WTC11 (cell line): ENCODE results near the gene ACP4. TPM values are rescaled to one million over a fixed set of nuclear protein-coding genes. Genes with fewer than 3 reads are reported as not detected.

ENCODE experiments used
- ATAC-seq: fragments of 200-7000 bp; cut with Tn5 transposase; 2 replicates; pipeline ENCODE4 v1.10.0; 2021; ENCODE audit warnings: mild to moderate bottlenecking, moderate library complexity
- CTCF ChIA-PET: fragments of 300-600 bp; sonication (Branson Sonifier 250); formaldehyde crosslinking; loops from one replicate; lab custom pipeline; 2021; ENCODE audit warnings: antibody characterized with exemption; lab: Charles Lee
- POLR2A ChIA-PET: fragments of 350-600 bp; sonication (Branson Sonifier 250); formaldehyde crosslinking; loops from one replicate; lab custom pipeline; 2021; ENCODE audit warnings: antibody characterized with exemption; lab: Charles Lee
- DNase-seq: peaks from one replicate; pipeline ENCODE4 v3.0.0; 2021; ENCODE audit warnings: low spot score
- H3K27ac Mint-ChIP-seq: 2 replicates; pipeline ENCODE4 v1.8.0; 2021; ENCODE audit warnings: mixed read lengths
- H3K27me3 Mint-ChIP-seq: 2 replicates; pipeline ENCODE4 v1.8.0; 2021; ENCODE audit warnings: low read depth, mild to moderate bottlenecking, moderate library complexity, mixed read lengths
- H3K36me3 Mint-ChIP-seq: 2 replicates; pipeline ENCODE4 v1.8.0; 2021; ENCODE audit warnings: mixed read lengths
- H3K4me1 Mint-ChIP-seq: 2 replicates; pipeline ENCODE4 v1.8.0; 2022; ENCODE audit warnings: mixed read lengths
- H3K4me3 Mint-ChIP-seq: 2 replicates; pipeline ENCODE4 v1.8.0; 2021; ENCODE audit warnings: mild to moderate bottlenecking, moderate library complexity, mixed read lengths
- H3K9me3 Mint-ChIP-seq: 2 replicates; pipeline ENCODE4 v1.8.0; 2021; ENCODE audit warnings: mixed read lengths
- CBFB ChIP-seq: sonication (generic); formaldehyde crosslinking; IDR thresholded peaks from 2 replicates; pipeline ENCODE4 v1.8.1; 2022; ENCODE audit warnings: mild to moderate bottlenecking, low read depth, missing genetic modification reagents
- EMX1 ChIP-seq: fragments of 250-450 bp; sonication (Bioruptor Pico); IDR thresholded peaks from 2 replicates; pipeline ENCODE4 v1.8.0; 2021; ENCODE audit warnings: mild to moderate bottlenecking
- OVOL2 ChIP-seq: fragments of 250-450 bp; sonication (Bioruptor Pico); IDR thresholded peaks from 2 replicates; pipeline ENCODE4 v1.9.0; 2021; ENCODE audit warnings: mild to moderate bottlenecking, borderline replicate concordance
- SMAD3 ChIP-seq: sonication (generic); formaldehyde crosslinking; IDR thresholded peaks from 2 replicates; pipeline ENCODE4 v1.8.0; 2022; ENCODE audit warnings: missing genetic modification reagents, mild to moderate bottlenecking, borderline replicate concordance
- SP1 ChIP-seq: sonication (generic); formaldehyde crosslinking; conservative IDR thresholded peaks from 2 replicates; pipeline ENCODE4 v1.8.1; 2022; ENCODE audit warnings: missing genetic modification reagents
- ZNF121 ChIP-seq: sonication (generic); formaldehyde crosslinking; IDR thresholded peaks from 2 replicates; pipeline ENCODE4 v1.8.0; 2023; ENCODE audit warnings: missing genetic modification reagents
- ZNF263 ChIP-seq: sonication (generic); formaldehyde crosslinking; IDR thresholded peaks from 2 replicates; pipeline ENCODE4 v1.8.1; 2022; ENCODE audit warnings: low read depth, mild to moderate bottlenecking, moderate library complexity, missing genetic modification reagents
- ZNF671 ChIP-seq: fragments of 250-450 bp; sonication (Bioruptor Pico); IDR thresholded peaks from 2 replicates; pipeline ENCODE4 v1.8.0; 2021; ENCODE audit warnings: mild to moderate bottlenecking
- total RNA-seq: library from RNA; stranded (reverse); gene quantifications from 3 replicates; pipeline ENCODE4 v1.2.3, GENCODE V29; 2021
- TF ChIP-seq, protein P1 (sequence below): sonication (generic); formaldehyde crosslinking; IDR thresholded peaks from 2 replicates; pipeline ENCODE4 v1.8.1; 2022; ENCODE audit warnings: low read depth, mild to moderate bottlenecking, moderate library complexity, missing genetic modification reagents, borderline replicate concordance
- TF ChIP-seq, protein P2 (sequence below): fragments of 200-600 bp; IDR thresholded peaks from 2 replicates; pipeline ENCODE4 v1.8.0; 2022; ENCODE audit warnings: antibody characterized with exemption
- TF ChIP-seq, protein P3 (sequence below): sonication (generic); formaldehyde crosslinking; IDR thresholded peaks from 2 replicates; pipeline ENCODE4 v1.8.1; 2022; ENCODE audit warnings: mild to moderate bottlenecking, moderate library complexity, missing genetic modification reagents
- TF ChIP-seq, protein P4 (sequence below): sonication (generic); formaldehyde crosslinking; IDR thresholded peaks from 2 replicates; pipeline ENCODE4 v1.8.1; 2023; ENCODE audit warnings: mild to moderate bottlenecking, missing genetic modification reagents
- TF ChIP-seq, protein P5 (sequence below): sonication (generic); formaldehyde crosslinking; conservative IDR thresholded peaks from 2 replicates; pipeline ENCODE4 v1.8.1; 2023; ENCODE audit warnings: mild to moderate bottlenecking, low read depth, missing genetic modification reagents, moderate library complexity
- TF ChIP-seq, protein P6 (sequence below): sonication (generic); formaldehyde crosslinking; IDR thresholded peaks from 2 replicates; pipeline ENCODE4 v1.8.1; 2023; ENCODE audit warnings: mild to moderate bottlenecking, moderate library complexity, missing genetic modification reagents

The ACP4 gene
- total RNA-seq, 1 experiment from 2014 or later: not detected

DNA sequence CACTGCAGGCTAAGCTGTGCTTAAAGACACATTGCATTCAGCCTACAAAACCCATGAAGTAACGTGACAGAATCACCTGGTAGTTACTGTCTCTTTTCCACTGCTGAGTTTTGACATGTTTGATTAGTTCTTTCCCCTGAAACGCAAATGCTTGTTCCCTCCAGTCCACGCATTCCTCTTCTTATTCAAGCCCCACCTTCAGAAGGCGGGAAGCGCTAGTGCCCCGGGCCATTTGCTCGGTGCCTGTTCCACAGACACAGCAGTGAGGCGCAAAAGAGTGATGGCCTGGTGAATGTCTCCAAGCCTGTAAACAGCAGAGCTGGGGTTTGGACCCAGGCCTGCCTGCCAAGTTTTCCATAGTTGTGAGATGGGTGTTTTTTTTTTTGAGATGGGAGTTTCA is 10.9 kb downstream of the ACP4 start:
- TF ChIP-seq, protein P1, sequence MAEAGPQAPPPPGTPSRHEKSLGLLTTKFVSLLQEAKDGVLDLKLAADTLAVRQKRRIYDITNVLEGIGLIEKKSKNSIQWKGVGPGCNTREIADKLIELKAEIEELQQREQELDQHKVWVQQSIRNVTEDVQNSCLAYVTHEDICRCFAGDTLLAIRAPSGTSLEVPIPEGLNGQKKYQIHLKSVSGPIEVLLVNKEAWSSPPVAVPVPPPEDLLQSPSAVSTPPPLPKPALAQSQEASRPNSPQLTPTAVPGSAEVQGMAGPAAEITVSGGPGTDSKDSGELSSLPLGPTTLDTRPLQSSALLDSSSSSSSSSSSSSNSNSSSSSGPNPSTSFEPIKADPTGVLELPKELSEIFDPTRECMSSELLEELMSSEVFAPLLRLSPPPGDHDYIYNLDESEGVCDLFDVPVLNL (CRISPR knock-in tag): no peak
- TF ChIP-seq, protein P2, sequence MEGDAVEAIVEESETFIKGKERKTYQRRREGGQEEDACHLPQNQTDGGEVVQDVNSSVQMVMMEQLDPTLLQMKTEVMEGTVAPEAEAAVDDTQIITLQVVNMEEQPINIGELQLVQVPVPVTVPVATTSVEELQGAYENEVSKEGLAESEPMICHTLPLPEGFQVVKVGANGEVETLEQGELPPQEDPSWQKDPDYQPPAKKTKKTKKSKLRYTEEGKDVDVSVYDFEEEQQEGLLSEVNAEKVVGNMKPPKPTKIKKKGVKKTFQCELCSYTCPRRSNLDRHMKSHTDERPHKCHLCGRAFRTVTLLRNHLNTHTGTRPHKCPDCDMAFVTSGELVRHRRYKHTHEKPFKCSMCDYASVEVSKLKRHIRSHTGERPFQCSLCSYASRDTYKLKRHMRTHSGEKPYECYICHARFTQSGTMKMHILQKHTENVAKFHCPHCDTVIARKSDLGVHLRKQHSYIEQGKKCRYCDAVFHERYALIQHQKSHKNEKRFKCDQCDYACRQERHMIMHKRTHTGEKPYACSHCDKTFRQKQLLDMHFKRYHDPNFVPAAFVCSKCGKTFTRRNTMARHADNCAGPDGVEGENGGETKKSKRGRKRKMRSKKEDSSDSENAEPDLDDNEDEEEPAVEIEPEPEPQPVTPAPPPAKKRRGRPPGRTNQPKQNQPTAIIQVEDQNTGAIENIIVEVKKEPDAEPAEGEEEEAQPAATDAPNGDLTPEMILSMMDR: no peak
- TF ChIP-seq EMX1 (CRISPR knock-in tag) (no peak), SP1 (CRISPR knock-in tag) (no peak)
- Mint-ChIP-seq H3K27ac (peak overlapping the region; percentile 66), H3K36me3 (peaks cover 62% of the 10 kb centered on the region)

DNA sequence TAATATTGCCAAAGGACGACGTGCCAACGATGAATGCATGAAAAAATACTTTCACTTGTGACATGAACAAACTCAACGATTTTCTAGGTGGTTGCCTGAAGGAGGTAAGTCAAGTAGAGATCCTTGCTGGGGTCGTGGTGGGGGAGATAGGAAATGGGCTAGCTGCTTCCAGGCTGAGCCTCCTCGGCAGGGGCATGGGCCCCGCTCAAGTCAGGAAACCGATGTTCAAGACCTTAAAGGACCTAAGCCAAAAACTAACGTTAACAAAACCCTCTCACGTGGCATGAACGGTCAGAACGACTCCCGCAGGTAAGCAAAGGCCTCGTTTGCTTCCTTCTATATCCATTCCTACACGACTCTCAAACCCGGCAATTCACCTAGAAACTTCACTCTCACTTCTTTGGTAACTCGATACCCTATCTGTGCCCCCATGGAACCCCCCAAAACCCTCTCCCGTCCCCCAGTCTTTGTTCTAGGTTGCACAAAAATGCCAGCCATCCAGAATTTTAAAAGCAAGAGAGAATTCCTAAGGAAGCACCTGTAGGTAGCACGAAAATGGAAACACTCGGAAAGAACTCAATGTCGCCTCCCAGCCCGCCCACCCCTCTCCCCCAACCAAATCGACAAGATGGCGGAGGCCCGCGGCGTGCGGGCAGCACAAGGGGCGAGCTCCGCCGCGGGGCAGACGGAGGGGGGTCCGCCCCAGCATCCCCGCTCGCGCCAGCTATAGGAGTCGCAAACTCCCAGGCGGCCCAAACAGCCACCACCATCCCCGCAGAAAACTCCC is 13.6 kb downstream of the ACP4 start:
- TF ChIP-seq, protein P3, sequence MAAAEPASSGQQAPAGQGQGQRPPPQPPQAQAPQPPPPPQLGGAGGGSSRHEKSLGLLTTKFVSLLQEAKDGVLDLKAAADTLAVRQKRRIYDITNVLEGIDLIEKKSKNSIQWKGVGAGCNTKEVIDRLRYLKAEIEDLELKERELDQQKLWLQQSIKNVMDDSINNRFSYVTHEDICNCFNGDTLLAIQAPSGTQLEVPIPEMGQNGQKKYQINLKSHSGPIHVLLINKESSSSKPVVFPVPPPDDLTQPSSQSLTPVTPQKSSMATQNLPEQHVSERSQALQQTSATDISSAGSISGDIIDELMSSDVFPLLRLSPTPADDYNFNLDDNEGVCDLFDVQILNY (CRISPR knock-in tag): no peak
- TF ChIP-seq SMAD3 (CRISPR knock-in tag): no peak
- TF ChIP-seq, protein P4, sequence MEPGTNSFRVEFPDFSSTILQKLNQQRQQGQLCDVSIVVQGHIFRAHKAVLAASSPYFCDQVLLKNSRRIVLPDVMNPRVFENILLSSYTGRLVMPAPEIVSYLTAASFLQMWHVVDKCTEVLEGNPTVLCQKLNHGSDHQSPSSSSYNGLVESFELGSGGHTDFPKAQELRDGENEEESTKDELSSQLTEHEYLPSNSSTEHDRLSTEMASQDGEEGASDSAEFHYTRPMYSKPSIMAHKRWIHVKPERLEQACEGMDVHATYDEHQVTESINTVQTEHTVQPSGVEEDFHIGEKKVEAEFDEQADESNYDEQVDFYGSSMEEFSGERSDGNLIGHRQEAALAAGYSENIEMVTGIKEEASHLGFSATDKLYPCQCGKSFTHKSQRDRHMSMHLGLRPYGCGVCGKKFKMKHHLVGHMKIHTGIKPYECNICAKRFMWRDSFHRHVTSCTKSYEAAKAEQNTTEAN (CRISPR knock-in tag): 0 out of 2 replicates have a peak, but pooled peaks have one; percentile 36
- TF ChIP-seq OVOL2 (CRISPR knock-in tag): no peak
- TF ChIP-seq, protein P5, sequence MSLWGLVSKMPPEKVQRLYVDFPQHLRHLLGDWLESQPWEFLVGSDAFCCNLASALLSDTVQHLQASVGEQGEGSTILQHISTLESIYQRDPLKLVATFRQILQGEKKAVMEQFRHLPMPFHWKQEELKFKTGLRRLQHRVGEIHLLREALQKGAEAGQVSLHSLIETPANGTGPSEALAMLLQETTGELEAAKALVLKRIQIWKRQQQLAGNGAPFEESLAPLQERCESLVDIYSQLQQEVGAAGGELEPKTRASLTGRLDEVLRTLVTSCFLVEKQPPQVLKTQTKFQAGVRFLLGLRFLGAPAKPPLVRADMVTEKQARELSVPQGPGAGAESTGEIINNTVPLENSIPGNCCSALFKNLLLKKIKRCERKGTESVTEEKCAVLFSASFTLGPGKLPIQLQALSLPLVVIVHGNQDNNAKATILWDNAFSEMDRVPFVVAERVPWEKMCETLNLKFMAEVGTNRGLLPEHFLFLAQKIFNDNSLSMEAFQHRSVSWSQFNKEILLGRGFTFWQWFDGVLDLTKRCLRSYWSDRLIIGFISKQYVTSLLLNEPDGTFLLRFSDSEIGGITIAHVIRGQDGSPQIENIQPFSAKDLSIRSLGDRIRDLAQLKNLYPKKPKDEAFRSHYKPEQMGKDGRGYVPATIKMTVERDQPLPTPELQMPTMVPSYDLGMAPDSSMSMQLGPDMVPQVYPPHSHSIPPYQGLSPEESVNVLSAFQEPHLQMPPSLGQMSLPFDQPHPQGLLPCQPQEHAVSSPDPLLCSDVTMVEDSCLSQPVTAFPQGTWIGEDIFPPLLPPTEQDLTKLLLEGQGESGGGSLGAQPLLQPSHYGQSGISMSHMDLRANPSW: no peak
- no peak for TF ChIP-seq ZNF263
- 0 out of 2 replicates have a peak, but pooled peaks have one; percentile 41 for TF ChIP-seq ZNF671 (CRISPR knock-in tag)
- TF ChIP-seq, protein P6, sequence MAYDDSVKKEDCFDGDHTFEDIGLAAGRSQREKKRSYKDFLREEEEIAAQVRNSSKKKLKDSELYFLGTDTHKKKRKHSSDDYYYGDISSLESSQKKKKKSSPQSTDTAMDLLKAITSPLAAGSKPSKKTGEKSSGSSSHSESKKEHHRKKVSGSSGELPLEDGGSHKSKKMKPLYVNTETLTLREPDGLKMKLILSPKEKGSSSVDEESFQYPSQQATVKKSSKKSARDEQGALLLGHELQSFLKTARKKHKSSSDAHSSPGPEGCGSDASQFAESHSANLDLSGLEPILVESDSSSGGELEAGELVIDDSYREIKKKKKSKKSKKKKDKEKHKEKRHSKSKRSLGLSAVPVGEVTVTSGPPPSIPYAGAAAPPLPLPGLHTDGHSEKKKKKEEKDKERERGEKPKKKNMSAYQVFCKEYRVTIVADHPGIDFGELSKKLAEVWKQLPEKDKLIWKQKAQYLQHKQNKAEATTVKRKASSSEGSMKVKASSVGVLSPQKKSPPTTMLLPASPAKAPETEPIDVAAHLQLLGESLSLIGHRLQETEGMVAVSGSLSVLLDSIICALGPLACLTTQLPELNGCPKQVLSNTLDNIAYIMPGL (CRISPR knock-in tag): no peak
- TF ChIP-seq ZNF121: no peak
- TF ChIP-seq CBFB: no peak
- 0 out of 2 replicates have a peak, but pooled peaks have one; percentile 75 for TF ChIP-seq EMX1 (CRISPR knock-in tag)
- TF ChIP-seq, all 79 proteins: peak for 3
- H3K27me3 Mint-ChIP-seq: peaks cover 20% of the 10 kb centered on the region
- peak; percentile 2; the same call in 1 of the 2 replicates for ATAC-seq
- peaks cover 25% of the 10 kb centered on the region for H3K4me1 Mint-ChIP-seq
- H3K27ac Mint-ChIP-seq: peak overlapping the region; percentile 100
- peaks cover 45% of the 10 kb centered on the region for H3K36me3 Mint-ChIP-seq
- H3K4me3 Mint-ChIP-seq: peak overlapping the region; percentile 96
- ChIA-PET CTCF (interaction anchor here (1.2 to 2.6 kb wide), 3 partner anchors 20 to 285 kb away, joined by 3 to 13 read pairs (median 3); no protein-coding TSS in a partner anchor), POLR2A (no interaction called here)
- H3K9me3 Mint-ChIP-seq: no peaks in the 10 kb centered on the region
- DNase-seq: peak; percentile 49

More for the DNA sequence above, 10.9 kb downstream of the ACP4 start:
- no peak for ATAC-seq
- Mint-ChIP-seq H3K4me3 (peak overlapping the region; percentile 53), H3K27me3 (no peaks in the 10 kb centered on the region), H3K4me1 (peaks cover 25% of the 10 kb centered on the region), H3K9me3 (no peaks in the 10 kb centered on the region)
- DNase-seq: no peak
- POLR2A ChIA-PET: interaction anchor here (0.6 kb wide), 1 partner anchor 141 kb away, joined by 4 read pairs; no protein-coding TSS in a partner anchor
- CTCF ChIA-PET: interaction anchor here (1.3 kb wide), 1 partner anchor 121 kb away, joined by 4 read pairs; no protein-coding TSS in a partner anchor
